Islet of Langerhans (tissue), 1 donor: Measurements from ENCODE around the gene FRMPD2.

Experiments used
- FAIRE-seq: peaks from one replicate; lab custom pipeline; 2011; peaks lifted over from hg19 to GRCh38; lab: Jason Lieb, UNC

FRMPD2 gene, protein sequence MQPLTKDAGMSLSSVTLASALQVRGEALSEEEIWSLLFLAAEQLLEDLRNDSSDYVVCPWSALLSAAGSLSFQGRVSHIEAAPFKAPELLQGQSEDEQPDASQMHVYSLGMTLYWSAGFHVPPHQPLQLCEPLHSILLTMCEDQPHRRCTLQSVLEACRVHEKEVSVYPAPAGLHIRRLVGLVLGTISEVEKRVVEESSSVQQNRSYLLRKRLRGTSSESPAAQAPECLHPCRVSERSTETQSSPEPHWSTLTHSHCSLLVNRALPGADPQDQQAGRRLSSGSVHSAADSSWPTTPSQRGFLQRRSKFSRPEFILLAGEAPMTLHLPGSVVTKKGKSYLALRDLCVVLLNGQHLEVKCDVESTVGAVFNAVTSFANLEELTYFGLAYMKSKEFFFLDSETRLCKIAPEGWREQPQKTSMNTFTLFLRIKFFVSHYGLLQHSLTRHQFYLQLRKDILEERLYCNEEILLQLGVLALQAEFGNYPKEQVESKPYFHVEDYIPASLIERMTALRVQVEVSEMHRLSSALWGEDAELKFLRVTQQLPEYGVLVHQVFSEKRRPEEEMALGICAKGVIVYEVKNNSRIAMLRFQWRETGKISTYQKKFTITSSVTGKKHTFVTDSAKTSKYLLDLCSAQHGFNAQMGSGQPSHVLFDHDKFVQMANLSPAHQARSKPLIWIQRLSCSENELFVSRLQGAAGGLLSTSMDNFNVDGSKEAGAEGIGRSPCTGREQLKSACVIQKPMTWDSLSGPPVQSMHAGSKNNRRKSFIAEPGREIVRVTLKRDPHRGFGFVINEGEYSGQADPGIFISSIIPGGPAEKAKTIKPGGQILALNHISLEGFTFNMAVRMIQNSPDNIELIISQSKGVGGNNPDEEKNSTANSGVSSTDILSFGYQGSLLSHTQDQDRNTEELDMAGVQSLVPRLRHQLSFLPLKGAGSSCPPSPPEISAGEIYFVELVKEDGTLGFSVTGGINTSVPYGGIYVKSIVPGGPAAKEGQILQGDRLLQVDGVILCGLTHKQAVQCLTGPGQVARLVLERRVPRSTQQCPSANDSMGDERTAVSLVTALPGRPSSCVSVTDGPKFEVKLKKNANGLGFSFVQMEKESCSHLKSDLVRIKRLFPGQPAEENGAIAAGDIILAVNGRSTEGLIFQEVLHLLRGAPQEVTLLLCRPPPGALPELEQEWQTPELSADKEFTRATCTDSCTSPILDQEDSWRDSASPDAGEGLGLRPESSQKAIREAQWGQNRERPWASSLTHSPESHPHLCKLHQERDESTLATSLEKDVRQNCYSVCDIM (N-terminal part only)

DNA sequence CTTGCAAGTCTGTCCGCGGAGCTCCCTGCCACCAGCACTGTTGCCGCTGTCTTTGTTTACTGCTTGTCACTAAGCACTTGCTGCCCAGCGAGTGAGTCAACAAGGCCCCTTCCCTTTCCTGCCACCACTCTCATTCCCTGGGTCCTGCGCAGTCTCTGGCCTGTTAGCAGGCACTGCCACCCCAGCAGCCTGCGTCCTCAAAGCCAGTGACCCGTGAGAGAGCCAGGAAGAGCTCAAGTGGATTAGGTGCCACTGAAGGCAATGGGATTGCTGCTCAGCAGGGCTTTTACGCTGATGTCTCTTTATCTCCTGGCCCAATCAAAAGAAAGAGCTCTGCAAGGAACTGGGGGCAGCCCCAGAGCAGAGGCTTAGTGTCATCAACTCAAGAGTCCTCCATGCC lies at the start of gene FRMPD2:
Gene FRMPD2 (minus strand): TSS at position 61 of the 400 bp plus-strand sequence. CDS start 129 bp downstream, outside the sequence.
- no peak for FAIRE-seq

DNA sequence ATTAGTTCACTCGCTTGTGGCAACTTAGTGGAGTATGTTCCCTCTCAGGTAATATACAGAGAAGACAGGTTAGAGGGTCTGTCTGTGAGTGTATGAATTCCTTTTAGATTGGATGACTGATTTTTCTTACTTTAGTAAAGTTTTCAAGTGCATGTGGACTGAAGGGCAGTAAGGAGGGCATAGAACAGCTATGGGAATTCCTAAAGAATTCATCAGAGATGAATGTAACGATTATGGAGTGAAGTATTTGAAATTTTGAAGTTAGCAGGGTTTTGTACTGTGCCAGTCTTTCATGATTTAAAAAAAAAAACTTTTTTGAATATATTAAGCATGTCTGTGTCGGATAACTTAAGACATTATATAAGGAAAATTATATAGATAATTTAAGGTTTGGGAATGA lies 47.5 kb upstream of the FRMPD2 start:
- no peak for FAIRE-seq

DNA sequence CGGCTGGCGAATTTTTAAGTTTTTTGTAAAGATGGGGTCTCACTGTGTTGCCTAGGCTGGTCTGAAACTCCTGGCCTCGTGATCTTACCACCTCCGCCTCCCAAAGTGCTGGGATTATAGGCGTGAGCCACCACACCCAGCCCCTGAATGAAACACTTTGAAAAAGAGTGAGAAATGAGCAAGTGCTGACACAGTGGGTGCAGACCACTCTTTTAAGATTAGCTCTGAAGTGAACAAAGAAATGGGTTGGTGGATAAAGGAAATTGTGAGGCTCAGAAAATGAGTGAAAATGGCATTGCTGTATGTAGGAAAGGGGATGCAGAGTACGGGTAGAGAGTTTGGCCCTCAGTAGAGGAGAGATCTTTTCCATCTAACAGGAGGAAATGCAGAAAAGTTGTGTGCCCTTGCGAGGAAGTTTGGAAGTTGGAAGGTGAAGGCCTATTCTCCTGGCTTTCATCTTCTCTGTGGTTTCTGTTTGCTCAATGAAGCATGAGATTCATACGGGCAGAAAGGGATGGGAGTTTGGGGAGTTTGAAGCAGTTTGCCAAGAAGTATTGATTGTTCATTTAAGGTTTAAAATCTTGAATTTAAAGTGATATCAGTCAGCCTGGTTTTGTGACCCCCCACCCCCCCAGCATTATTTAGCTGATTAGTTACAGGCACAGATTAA lies 43.0 kb upstream of the FRMPD2 start:
- FAIRE-seq: no peak

DNA sequence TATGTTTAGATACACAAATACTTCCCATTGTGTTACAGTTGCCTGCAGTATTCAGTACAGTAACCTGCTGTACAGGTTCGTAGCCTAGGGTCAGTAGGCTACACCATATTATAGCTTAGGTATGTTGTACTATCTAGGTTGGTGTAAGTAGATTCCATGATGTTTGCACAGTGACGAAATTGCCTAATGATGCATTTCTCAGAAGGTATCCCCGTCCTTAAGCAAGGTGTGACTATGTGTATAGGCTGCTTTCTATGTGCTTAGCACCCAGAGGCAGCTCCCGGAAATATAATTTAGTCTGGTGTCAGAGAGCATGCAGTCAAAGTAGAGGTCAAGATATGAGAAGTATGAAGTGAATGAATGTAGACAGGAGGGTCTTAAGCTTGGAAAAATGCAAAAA lies 41.7 kb upstream of the FRMPD2 start:
- no peak for FAIRE-seq

DNA sequence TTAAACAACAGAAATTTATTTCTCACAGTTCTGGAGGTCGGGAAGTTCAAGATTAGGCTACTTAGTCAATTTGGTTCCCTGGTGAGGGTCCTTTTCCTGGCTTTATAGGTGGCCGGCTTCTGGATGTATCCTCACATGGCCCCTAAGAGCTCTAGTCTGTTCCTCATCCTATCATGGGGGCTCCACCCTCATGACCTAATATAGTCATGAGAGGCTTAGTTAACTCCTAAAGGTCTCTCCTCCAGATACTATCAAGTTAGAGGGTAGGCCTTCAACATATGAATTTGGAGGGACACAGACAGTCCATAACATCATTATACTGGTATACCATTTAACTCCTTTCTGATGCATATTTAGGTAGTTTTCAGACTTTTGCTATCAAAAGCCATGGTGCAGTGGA lies 39.6 kb upstream of the FRMPD2 start:
- FAIRE-seq: no peak

DNA sequence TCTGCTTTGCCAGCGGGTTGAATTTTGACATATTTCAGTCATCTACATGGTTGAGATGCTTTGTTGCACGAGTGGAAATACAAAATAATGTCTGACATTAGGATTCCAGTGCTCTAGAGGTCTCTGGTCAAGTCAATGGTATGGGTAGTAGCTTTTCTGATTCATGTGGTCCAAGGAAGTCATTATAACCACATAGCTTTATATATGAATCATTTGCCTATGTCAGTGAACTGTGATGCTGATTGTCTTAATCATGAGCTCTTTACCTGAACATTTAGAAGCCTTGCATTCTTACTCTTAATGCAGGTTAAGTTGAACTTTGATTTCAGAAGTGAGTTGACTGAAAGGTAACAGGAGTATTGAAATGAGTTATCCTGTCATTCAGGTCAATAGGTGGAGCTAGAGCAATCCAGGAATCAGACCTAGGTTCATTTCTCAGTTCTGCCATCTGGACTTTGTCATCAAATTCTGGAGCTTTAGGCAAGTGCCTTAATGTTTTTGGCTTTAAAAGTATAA lies 35.3 kb upstream of the FRMPD2 start:
- FAIRE-seq: peak; percentile 73

DNA sequence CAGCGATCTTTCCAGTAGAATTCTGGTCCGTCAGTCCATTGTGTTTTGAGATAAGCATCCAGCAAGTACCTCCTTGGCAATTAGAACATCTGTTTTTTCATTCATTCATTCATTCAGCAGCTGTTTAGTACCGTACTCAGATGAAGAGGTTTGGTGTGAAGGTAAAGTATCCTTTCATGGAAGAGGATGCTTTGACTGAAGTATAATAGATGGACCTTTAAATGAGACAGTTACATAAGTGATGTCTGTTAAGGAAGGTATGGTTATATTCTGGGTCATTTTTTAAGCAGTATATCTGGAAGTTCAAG lies 33.2 kb upstream of the FRMPD2 start:
- no peak for FAIRE-seq

DNA sequence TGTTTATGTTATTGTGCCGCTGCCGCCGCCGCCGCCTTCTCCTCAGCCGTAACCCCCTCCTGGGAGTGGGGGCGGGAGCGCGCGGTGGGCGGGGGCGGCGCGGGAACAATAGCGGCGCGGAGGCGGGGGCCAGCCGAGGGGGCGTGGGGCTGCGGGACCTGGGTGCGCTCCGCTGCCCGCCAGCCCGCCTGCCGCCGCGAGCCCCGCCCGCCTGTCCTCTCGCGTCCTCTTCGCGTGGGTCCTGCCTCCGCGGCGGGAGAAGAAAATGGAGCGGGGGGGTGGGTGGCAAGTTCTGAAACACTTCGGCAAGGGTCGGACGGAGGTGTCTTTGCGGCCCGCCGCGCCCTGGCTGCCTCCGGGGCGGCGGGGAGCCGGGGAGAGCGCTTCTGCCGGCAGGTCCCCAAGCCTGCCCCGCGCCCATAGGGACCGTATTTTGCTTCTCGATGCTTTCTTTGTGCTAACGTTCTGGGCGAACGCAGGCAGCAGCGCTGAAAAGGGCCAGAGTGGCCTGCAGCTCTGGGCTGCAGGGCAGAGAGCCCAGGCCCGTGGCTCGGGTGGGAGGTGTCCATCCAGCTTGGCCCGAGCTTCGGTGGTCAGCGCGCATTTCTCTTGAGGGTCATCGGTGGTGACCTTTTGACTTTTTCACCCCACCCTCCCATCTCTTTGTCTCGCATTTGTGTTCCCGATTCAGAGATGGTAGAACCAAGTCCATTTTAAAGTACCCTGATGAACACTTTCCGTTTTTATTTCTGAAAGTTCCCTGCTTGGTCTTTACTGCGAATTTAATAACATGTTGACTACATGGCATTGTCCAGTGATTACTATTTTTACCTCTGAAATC lies 32.6 kb upstream of the FRMPD2 start:
- no peak for FAIRE-seq

DNA sequence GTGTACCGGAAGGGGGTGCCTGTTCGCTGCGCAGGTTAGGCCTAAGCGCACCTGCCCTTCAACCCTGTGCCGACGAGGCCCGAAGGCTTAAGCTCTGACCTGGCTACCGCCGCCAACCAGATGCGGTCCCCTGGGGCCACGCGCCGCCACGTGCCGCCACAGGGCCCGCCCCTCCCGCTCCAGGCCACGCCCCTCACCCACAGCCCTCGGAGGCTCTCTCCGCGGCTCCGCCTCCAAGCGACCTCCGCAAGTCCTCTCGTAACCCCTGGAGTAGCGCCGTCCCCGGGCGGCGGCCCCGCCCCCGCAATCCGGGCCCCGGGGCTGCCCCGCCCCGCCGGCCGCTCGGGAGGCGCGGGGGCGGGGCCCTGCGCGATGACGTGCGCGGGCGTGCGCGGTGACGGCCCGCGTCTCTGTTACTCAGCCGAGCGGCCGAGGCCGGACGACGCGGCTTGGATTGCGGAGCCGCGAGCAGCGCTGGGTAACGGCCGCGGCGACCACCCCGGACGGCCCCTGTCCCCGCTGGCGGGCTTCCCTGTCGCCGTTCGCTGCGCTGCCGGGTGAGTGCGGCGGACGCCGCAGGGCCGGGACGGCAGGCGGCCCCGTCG lies 31.9 kb upstream of the FRMPD2 start, which contains the start of gene MAPK8:
Gene MAPK8 (plus strand): TSS at position 413 of the 605 bp plus-strand sequence. CDS start 94,984 bp downstream, outside the sequence.
- no peak for FAIRE-seq

DNA sequence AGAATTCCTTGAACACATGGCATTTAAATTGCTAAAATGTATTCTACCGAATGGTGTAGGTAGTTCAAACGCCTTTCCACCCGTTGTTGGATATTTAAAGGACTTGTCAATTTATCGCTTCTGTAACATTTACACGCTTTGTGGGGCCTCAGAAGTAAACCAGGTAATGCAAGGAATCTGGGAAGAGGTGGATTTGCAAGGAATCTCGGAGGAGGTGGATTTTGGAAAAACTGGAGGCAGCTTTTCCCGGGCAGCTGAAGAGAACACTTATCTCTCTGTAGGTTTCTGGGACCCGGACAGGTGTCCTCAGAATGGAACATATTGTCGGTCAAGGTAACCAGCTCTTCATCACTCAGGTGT lies 31.4 kb upstream of the FRMPD2 start:
- no peak for FAIRE-seq

DNA sequence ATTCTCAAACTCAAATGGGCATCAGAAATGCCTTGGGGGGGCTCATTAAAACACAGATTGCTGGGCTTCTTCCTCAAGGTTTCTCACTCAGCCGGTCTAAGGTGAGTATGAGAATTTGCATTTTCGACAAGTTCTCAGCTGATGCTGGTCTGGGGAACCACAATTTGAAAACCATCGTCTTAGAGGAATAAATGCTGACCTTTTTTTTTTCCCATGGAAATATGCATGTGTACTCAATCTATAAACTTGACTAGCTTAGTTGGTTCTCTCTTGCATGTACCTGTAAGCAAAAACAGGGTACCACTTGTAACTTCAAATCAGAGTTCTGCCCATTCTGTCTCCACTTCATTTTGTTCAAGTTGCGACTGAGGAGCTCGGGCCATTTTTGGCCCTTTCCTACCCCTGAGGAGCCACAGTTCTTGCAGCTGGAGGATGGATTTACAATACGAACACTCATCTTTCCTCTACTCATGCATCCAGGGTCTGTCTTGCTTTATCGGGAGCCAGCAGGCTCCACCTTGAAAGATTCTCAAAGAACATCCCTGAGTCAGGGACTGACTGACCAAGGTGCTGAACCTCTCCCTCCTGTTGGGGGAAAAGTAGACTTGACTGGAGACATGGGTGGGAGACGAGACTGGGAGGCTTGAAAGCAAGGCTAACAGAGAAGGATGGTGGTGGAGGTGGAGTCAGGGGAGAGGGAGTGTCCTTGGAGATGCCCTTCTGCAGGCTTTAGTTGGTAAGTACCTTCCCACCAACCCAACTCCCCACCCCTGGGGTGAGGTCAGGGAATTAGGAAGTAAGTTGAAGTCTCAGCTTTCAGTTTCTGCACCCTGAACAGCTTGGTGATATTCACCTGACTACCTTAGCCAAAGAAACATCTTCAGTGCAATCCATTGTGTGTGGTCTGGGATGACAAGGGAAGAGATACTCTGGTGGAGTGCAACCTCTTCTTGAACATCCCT lies 28.3 kb upstream of the FRMPD2 start:
- FAIRE-seq: no peak

DNA sequence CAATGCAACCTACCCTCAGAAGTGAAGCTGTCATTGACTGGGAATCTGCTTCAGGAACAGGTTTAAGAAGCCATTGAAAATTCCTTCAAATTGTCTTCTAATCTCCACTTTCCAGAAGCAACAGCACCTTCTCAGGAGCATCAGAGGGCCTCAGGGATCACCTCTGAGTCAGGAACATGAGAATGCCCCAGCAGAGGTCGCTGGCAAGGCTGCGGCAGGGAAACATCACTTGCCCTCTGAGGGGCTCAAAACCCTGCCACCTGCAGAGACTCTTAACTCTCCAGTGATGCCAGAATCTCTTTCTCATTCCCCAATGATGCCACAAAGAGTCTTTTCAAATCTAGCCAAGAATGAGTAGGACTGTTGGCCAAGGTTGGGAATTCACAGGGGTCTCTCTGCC lies 26.1 kb upstream of the FRMPD2 start:
- no peak for FAIRE-seq

DNA sequence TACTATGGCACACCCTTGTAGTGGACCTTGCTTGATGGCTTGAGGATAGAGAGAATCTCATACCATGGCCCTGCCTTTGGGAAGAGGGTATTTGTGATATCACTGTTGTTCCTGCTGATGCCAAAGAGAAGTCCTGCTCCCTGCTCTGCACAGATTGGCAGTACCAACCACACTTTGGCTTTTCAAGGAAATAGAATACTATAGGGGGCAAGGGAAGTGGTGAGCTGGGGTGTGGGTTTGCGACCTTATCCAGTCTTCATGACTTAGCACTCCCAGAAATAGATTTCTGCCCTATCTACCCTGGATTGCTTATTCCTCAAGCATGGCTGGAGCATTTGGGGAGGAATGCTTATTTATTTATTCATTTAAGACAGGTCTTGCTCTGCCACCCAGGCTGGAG lies 25.2 kb upstream of the FRMPD2 start:
- FAIRE-seq: no peak

DNA sequence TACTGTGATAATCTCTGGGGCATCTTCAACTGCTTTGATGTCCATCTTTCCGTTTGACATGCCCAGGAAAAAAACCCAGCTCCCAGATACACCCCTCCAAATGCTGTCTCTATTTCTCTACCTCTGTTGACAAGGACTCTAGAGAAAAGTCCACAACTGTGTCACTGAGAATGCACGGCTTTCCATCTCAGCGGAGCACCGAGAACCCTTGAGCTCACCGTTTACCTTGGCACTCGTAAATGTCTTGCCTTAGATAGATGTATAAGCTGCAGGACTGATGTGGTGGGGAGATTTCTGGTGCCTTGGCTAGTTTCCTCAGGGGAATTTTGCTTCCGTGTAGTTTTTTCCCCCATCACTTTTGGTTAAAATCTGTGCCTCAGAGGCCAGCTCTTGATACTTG lies 24.6 kb upstream of the FRMPD2 start:
- no peak for FAIRE-seq

DNA sequence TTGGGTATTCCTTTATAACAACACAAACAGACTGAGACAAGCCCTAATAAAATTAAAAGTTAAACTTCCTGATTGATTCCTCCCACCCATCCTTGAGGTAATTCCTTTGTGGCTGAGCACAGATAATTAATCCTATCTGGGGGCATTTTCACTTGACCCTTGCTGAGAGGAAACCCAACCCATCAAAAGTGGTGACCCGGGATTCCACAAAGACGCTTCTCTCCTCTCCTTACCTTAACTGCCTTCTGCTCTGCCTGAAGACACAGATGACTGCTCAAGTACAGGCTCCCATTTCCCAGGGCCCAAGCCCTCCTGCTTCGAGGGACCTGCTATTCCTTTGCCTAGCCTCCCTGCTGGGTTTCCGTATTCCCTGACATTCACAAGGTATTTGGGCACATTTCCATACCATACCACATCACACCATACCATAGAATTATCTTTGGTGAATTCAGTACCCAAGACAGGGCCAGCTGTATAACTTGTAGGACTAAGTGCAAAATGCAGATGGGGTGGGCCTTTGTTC lies 22.1 kb upstream of the FRMPD2 start:
- no peak for FAIRE-seq

DNA sequence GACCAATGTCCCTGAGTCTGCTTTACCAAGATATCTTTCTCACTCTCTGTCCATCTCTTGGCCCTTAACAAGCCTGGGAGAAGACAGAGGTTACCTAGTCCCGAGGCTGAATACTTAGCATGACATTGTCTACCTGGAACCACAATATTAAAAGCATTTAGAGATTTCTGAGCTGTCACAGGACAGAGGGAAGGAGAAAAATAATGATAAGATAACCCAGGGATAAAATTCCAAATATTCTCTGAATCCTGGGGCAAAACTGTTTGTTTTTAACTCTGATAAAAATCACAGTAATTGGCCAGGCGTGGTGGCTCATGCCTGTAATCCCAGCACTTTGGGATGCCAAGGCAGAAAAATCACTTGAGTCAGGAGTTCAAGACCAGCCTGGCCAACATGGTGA lies 19.9 kb upstream of the FRMPD2 start:
- no peak for FAIRE-seq

DNA sequence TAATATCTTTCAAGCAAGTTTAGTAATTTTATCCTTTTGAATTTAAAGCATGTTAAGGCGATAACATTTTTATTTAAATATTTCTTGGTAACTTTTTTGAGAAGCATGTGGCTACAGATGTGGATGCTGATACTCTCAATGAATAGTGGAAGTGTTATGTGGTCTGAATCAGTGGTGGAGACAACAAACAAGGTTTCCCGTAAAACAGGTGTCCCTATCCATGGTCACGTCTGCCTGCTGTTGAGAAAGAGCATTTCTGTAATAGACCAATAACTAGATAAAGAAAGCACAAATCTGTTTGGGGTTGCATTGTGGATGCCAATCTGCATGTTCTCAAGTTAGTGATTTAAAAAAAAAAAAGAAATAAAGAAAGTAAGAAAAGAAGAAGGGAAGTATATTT lies 18.1 kb upstream of the FRMPD2 start:
- no peak for FAIRE-seq

DNA sequence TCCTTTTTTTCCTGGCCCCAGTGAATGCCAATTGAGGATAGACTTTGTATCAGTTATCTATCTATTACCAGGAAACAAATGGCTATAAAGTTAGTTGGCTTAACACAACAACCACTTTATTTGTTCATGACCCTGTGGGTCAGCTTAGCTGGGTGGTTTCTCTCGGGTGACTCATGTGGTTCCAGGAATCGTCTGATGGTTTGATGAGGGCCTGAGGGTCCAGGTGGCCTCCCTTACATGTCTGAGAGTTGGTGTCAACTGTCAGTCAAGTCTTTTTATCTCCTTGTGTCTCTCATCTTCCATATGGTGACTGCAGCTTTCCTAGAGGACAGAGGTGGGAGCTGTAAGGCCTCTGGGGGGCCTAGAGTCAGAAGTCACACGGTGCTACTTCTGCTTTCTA lies 16.7 kb upstream of the FRMPD2 start:
- FAIRE-seq: no peak

DNA sequence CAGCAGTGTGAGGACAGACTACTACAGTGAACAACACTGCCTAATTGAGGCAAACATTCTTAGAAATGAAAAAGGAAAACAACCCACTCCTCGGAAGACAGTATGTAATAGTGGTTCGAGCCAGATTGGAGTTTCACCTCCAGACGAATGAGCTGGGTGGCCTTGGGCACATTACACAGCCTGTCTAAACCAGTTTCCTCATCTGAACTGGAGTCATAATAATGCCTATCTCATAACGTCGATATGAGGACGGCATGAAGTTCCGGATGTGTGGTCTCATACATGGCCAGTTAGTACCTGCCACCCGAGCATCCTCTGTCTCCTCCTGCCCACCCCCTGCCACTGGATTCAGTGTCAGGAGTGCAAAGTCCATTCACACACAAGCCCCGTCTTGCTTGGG lies 15.8 kb upstream of the FRMPD2 start:
- FAIRE-seq: no peak
